NCI-H2196 treated with DMSO at 0.1 percent for 48 hours (cell line): ENCODE measurements around the gene NCKAP5.

ENCODE experiments used
- DNase-seq: peaks from one replicate; lab custom pipeline; 2025; ENCODE audit not compliant: unreplicated experiment; lab: John Stamatoyannopoulos, UW

NCKAP5 gene

GRCh38 chr2:133405252-133405651 is 163.0 kb downstream of the NCKAP5 start:
- DNase-seq, result no peak

- DNase-seq, result no peak
These were observed 167.9 kb downstream of the NCKAP5 start for GRCh38 chr2:133400411-133400810.

DNA sequence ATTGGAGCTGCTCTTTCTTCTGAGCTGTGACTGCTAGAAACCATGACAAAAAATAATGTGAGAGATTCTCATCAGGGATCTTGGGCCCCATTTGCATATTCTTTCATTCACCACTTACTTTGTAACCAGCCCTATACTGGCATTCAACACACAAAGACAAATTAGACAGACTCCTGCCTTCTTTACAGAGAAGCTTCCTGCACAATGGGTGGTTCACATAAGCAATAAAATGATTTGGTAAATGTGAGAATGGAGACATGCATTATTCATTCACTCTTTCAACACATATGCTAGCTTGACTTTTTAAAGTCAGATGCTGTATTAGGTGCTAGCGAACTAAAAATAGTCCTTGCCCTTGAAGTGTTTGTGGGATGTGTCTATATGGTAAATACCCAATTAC is 174.4 kb downstream of the NCKAP5 start:
- no peak for DNase-seq

GRCh38 chr2:133390156-133390555 is 178.1 kb downstream of the NCKAP5 start:
- DNase-seq, result no peak

GRCh38 chr2:133389569-133389968 is 178.7 kb downstream of the NCKAP5 start:
- no peak for DNase-seq

DNA sequence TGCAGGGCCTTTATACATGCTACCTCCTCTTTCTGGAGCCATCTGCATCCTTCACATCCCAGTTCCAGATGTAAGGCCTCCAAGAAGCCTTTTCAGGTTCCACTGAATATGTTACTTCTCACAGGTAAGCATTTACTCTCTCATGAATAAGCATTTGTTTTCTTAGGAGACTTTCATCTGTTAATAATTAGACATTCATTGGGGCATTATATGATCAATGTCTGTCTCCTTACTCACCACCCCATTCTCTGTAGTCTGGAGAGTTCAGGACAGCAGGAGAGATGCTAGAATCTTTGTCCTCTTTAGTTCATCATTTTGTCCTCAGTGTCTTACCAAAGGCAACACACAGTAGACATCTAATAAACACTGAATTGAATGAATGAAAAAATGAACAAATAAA is 185.7 kb downstream of the NCKAP5 start:
- DNase-seq, result no peak

DNA sequence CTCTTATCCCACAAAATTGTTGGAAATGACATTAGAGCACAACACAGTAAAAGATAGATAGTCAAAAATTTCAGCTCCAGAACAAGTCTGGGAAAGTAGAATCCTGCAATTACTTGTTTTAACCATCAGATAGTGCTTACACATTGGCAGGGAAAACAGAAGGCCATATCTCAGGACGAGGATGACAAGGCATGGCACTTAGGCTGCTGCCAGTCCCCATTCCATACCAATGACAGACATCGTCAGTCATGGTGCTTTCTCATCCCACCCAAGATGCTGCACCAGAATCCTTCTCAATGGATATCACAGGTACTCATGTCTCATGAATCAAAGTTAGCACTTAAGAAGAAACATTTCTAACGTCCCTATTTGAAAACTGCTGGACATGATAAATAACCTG is 187.3 kb downstream of the NCKAP5 start:
- no peak for DNase-seq

GRCh38 chr2:133378928-133379549 is 189.2 kb downstream of the NCKAP5 start:
- no peak for DNase-seq

DNA sequence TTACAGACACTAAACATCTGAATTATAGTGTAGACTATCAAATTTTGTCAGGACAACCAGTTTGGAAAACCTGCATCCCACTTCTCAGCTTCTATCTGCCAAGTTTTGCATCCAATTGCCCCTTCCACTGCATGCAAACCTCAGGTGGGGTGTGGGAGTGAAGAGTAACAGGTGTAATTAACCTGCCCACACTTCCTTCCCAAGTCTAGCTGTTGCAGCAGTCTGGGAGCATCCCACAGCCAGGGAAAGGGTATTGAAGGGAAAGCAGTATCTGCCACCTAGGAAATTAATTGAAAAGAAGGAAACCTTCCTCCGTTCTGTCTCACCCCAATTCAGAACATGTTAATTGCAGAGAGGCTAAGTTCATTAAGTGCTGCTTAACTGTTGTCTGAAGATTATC is 189.9 kb downstream of the NCKAP5 start:
- no peak for DNase-seq

DNA sequence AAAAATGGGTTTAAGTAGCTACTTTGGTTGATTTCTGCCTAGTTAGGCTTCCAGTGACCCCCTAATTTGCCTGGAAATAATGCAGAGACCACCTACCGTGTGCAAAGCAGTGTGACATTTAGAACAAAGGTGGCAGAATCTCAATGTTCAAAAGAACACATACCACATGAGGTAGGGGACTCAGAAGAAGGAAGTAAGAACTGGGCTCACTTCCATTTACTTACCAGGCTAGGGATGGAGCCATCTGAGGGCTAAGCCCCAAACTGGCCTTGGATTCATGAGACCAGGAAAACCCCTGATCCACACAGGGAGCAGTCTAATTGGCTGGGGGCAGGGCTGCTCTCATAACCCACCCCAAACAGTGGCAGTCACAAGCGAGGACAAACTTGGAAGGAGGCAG is 190.7 kb downstream of the NCKAP5 start:
- DNase-seq, result no peak

DNA sequence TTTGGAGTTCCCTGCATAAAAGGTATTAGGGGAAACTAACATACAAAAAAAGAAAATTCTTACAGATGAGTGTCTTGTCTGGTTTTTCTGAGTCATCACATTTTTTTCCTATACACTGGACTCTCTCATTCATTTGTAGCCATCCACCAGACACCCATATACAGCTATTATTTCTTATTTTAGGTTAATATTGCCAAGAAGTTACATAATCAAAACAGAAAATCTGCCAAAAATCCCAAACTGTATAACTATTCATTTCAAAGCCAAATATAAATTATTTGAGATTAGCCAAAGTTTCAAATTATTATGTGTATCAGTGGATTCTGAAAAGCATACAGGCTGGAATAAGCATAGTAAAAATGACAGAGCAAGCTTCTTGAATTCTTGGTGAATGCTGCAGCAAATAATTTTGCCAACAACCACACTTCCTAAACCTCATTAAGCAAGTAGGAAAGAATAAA is 191.2 kb downstream of the NCKAP5 start:
- DNase-seq, result no peak

- DNase-seq, result no peak
These were observed 193.5 kb downstream of the NCKAP5 start for GRCh38 chr2:133374781-133375180.

DNA sequence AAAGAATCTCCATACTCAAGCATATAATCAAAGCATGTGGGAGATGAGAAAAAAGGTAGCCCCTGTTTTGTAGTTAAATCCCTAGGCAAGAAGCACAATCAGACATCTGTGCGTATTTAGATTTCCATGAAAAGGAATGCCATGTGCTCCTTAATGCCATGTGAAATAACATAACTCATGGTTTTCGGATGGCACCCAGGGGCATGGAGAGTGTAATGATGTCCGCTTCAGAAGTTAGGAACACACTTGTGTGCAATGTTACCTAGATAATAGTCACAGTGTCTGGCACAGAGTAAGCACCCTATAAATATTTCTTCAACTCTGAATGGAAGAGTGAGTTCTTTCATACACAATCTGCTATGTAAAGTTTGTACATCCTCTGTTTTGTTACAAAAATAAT is 197.0 kb downstream of the NCKAP5 start:
- no peak for DNase-seq

- no peak for DNase-seq
These were observed 198.2 kb downstream of the NCKAP5 start for GRCh38 chr2:133369901-133370658.

- no peak for DNase-seq
These were observed 203.1 kb downstream of the NCKAP5 start for GRCh38 chr2:133365117-133365516.

GRCh38 chr2:133364636-133365035 is 203.6 kb downstream of the NCKAP5 start:
- DNase-seq, result no peak

DNA sequence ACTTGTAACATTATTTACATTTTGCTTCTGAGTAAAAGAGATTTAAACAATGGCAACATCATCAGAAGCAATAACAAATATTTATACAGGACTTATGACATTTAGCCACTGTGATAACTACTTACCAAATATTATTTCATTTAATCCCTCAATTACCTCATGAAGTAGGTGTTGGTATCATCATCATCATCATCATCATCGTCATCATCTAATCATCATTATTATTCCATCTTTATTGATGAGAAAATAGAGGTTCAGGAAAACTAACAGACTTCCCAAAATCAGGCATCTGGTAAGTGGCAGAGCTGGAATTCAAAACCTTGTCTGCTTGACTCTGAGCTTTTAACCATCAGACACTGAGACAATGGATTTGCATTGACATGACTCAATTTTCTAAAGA is 204.4 kb downstream of the NCKAP5 start:
- no peak for DNase-seq

DNA sequence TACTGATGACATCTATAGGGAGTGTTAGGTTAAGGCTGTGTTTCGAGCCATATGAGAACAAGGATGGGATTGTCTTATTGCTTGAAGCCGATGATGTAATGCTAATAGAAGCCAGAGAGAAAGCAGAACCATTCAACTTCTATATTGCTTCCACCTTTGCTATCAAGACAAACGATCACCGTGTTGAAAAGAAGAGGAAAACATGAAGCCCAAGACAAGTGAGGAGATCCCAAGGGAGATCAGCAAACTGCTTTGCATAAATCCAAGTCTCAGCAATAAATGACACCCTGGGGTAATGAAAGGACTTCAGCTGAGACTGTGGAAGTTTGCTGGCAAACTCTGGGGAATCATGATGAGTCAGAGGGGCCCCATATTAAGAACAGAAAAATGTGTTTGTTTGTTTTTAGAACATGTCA is 206.2 kb downstream of the NCKAP5 start:
- no peak for DNase-seq

- no peak for DNase-seq
These were observed 207.4 kb downstream of the NCKAP5 start for GRCh38 chr2:133360882-133361281.

- no peak for DNase-seq
These were observed 208.1 kb downstream of the NCKAP5 start for GRCh38 chr2:133360190-133360589.

GRCh38 chr2:133352719-133353118 is 215.5 kb downstream of the NCKAP5 start:
- DNase-seq, result no peak

DNA sequence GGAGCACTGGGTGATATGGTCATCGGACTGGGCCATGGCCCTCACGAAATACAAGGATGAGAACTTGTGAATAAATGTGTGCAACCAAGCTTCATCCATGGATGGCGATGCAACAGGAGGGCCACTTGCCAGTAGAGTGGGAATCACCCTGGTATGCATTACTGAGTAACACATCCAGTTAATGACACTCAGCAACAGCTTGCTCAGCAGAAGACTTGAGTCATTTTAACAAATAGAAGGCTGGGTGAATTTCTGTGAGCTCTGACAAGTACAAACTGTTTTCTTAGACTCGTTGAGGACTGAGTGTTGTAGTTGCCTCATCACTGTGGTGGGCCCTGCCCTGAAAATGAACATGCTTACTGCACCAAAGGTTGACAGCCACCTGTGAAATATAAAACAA is 221.6 kb downstream of the NCKAP5 start:
- no peak for DNase-seq

DNA sequence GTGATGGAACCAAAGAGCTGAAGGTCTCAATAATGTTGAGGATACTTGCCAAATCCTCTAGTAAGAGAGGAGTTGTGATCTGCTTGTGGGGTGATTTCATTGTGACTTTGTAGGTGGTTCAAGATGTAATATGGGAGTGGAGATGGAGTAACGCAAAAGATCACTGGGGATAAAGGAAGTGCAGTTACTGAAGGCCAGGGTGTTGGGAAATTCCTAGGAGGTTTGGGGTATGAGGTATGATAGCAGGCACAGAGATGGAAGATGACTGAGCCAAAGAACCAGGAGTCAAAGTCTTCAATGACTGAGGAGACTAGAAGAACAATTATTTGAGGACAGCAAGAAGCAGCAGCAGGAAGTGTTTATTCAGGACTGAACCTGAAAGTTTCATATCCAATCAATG is 222.6 kb downstream of the NCKAP5 start:
- DNase-seq, result no peak
